Measurements from ENCODE around the gene HSPG2. TPM values are rescaled to one million over a fixed set of nuclear protein-coding genes. Genes with fewer than 3 reads are reported as not detected.

The HSPG2 gene
- total and polyA plus RNA-seq, 2 of the 13 experiments (the other 11 are each of a cell fraction or from before 2014, with no cell fraction given): 9.1 to 13.1 TPM

- Histone ChIP-seq H3K9me3 (ENCODE audit: low read length) (no peaks in the 10 kb centered on the region), H3K4me1 (ENCODE audit: insufficient read depth, low read length) (peaks cover 20% of the 10 kb centered on the region), H3K9ac (ENCODE audit: insufficient read depth, low read depth, low read length) (no peak overlapping the region), H3K4me3 (replicated peaks in 1 of 3; ENCODE audit: insufficient read depth in 1 of 3, low read depth in 2 of 3, low read length in 3 of 3) (no peak overlapping the region), H4K20me1 (ENCODE audit: insufficient read depth, low read length) (no peaks in the 10 kb centered on the region), H2AFZ (ENCODE audit: low read length) (no peak overlapping the region), H3K4me2 (ENCODE audit: low read depth, low read length) (no peak overlapping the region), H3K27me3 (ENCODE audit: control insufficient read depth in 1 of 2, insufficient read depth in 2 of 2, low read length in 2 of 2) (no peaks in the 10 kb centered on the region), H3K27ac (ENCODE audit: extremely low read length, insufficient read depth, low read length) (no peak overlapping the region), H3K79me2 (ENCODE audit: insufficient read depth, low read length) (no peaks in the 10 kb centered on the region), H3K36me3 (replicated peaks in 1 of 2; ENCODE audit: control insufficient read depth in 1 of 2, insufficient read depth in 2 of 2, low read length in 2 of 2) (peaks cover 14 to 51% of the 10 kb centered on the region in 2 experiments; a peak in 3 of 5 replicates)
- in situ Hi-C loops (cut with HindIII; ENCODE audit: extremely low pct_ligation_motif_present, low pct_unique_long_range_greater_than_20kb) (no loop called here), intact Hi-C loops (cut with micrococcal nuclease; ENCODE audit: unreplicated experiment) (no loop called here)
- BruUV-seq (replicated peaks): no TSS peak
- CTCF ChIA-PET (ENCODE audit: low intra/inter-chr PET ratio, low total read pairs): no interaction called here
- FAIRE-seq (no peak), ATAC-seq (no peak), DNase-seq (ENCODE audit: low spot score) (no peak)
- WGBS (ENCODE audit: low lambda C conversion rate): 91% methylated on average over 3 of the region's 3 CpGs
- POLR2A ChIA-PET: no interaction called here
- TF ChIP-seq NRL (CRISPR knock-in tag; IDR thresholded peaks at IDR 0.05; ENCODE audit: borderline replicate concordance) (no peak), SIN3B (IDR thresholded peaks at IDR 0.05; ENCODE audit: low read length) (no peak), ZNF879 (CRISPR knock-in tag; IDR thresholded peaks at IDR 0.05) (no peak), TBX3 (IDR thresholded peaks at IDR 0.05; ENCODE audit: borderline replicate concordance) (no peak), KDM5B (CRISPR knock-in tag; IDR thresholded peaks at IDR 0.05; ENCODE audit: borderline replicate concordance) (no peak), ZKSCAN5 (CRISPR knock-in tag; IDR thresholded peaks at IDR 0.05) (no peak), ZFP82 (CRISPR knock-in tag; IDR thresholded peaks at IDR 0.05; ENCODE audit: borderline replicate concordance) (no peak), SIX1 (CRISPR knock-in tag; IDR thresholded peaks at IDR 0.05; ENCODE audit: borderline replicate concordance) (no peak), ZNF30 (CRISPR knock-in tag; IDR thresholded peaks at IDR 0.05) (no peak)
Observed at GRCh38 chr1:21860971-21861370, 76.1 kb downstream of the HSPG2 start.

DNA sequence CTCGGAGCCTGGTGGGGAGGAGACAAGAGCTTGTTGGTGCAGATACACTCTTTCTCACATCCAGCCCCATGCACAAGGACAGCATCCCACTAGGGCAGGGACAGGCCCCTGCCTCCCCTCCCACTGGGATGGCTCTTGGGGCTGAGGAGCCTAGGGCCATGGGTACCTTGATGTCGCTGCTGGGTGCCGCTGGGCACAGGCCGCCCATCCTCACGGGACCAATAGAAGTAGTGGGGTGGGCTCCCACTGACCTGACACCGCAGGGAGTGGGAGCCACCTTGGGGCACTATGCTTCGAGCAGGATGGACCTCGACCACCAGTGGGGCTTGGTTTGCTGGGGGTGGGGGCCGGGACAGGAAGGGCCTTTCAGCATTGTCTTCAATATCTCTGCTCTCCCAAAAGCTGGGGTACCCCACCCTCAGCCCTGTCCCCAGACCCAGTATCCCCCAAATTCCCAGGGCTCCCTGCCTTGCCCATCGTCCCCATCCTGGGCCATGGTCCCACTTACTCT is 77.4 kb downstream of the HSPG2 start:
- in situ Hi-C loops (cut with HindIII; ENCODE audit: extremely low pct_ligation_motif_present, low pct_unique_long_range_greater_than_20kb) (no loop called here), intact Hi-C loops (cut with micrococcal nuclease; ENCODE audit: unreplicated experiment) (no loop called here)
- FAIRE-seq (no peak), DNase-seq (ENCODE audit: low spot score) (no peak), ATAC-seq (no peak)
- ChIA-PET POLR2A (no interaction called here), CTCF (ENCODE audit: low intra/inter-chr PET ratio, low total read pairs) (no interaction called here)
- Histone ChIP-seq H2AFZ (ENCODE audit: low read length) (no peak overlapping the region), H3K9ac (ENCODE audit: insufficient read depth, low read depth, low read length) (no peak overlapping the region), H3K27me3 (ENCODE audit: control insufficient read depth in 1 of 2, insufficient read depth in 2 of 2, low read length in 2 of 2) (no peaks in the 10 kb centered on the region), H3K9me3 (ENCODE audit: low read length) (no peaks in the 10 kb centered on the region), H3K4me1 (ENCODE audit: insufficient read depth, low read length) (peaks cover 25% of the 10 kb centered on the region), H3K27ac (ENCODE audit: extremely low read length, insufficient read depth, low read length) (no peak overlapping the region), H3K4me2 (ENCODE audit: low read depth, low read length) (no peak overlapping the region), H3K4me3 (replicated peaks in 1 of 3; ENCODE audit: insufficient read depth in 1 of 3, low read depth in 2 of 3, low read length in 3 of 3) (no peak overlapping the region), H4K20me1 (ENCODE audit: insufficient read depth, low read length) (no peaks in the 10 kb centered on the region), H3K79me2 (ENCODE audit: insufficient read depth, low read length) (no peaks in the 10 kb centered on the region), H3K36me3 (replicated peaks in 1 of 2; ENCODE audit: control insufficient read depth in 1 of 2, insufficient read depth in 2 of 2, low read length in 2 of 2) (peaks cover 13 to 50% of the 10 kb centered on the region in 2 experiments; a peak in 4 of 5 replicates)
- no TSS peak for BruUV-seq (replicated peaks)
- WGBS (ENCODE audit: low lambda C conversion rate): 94% methylated on average over 8 of the region's 10 CpGs
- TF ChIP-seq KDM2A (CRISPR knock-in tag; IDR thresholded peaks at IDR 0.05; ENCODE audit: borderline replicate concordance, low read depth) (no peak), ZNF605 (CRISPR knock-in tag; IDR thresholded peaks at IDR 0.05) (no peak), ZNF30 (CRISPR knock-in tag; IDR thresholded peaks at IDR 0.05) (no peak), CREM (IDR thresholded peaks at IDR 0.05) (no peak), CREM (CRISPR knock-in tag; IDR thresholded peaks at IDR 0.05) (no peak), HBP1 (CRISPR knock-in tag; IDR thresholded peaks at IDR 0.05; ENCODE audit: low read depth) (no peak), LCORL (IDR thresholded peaks at IDR 0.05) (no peak), LCORL (CRISPR knock-in tag; IDR thresholded peaks at IDR 0.05) (no peak), ARNTL (CRISPR knock-in tag; IDR thresholded peaks at IDR 0.05) (no peak)
- TF ChIP-seq, protein P1, sequence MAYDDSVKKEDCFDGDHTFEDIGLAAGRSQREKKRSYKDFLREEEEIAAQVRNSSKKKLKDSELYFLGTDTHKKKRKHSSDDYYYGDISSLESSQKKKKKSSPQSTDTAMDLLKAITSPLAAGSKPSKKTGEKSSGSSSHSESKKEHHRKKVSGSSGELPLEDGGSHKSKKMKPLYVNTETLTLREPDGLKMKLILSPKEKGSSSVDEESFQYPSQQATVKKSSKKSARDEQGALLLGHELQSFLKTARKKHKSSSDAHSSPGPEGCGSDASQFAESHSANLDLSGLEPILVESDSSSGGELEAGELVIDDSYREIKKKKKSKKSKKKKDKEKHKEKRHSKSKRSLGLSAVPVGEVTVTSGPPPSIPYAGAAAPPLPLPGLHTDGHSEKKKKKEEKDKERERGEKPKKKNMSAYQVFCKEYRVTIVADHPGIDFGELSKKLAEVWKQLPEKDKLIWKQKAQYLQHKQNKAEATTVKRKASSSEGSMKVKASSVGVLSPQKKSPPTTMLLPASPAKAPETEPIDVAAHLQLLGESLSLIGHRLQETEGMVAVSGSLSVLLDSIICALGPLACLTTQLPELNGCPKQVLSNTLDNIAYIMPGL (CRISPR knock-in tag; IDR thresholded peaks at IDR 0.05; ENCODE audit: borderline replicate concordance in 1 of 2, low read depth in 1 of 2): no peak
